SK-N-SH (cell line): ENCODE measurements around the gene SLC9C1. TPM values are rescaled to one million over a fixed set of nuclear protein-coding genes. Genes with fewer than 3 reads are reported as not detected.

Experiments used
- CTCF ChIA-PET: fragments of 300-600, 350-600 bp; formaldehyde crosslinking; extraction: SDS; loops from one replicate; lab custom pipeline; 2021; lab: Yijun Ruan, JAX
- POLR2A ChIA-PET: fragments of 350-600 bp; sonication (Branson Sonifier 250); formaldehyde crosslinking; extraction: SDS; loops from one replicate; lab custom pipeline; 2020; ENCODE audit warnings: antibody characterized with exemption, inconsistent platforms; lab: Yijun Ruan, JAX
- DNase-seq: peaks from one replicate; pipeline ENCODE4 v3.0.0; 2012
- H2AFZ ChIP-seq: fragments of 200-600 bp; sonication (generic); 2 replicates; pipeline ENCODE4 v1.8.1; 2016; ENCODE audit warnings: antibody characterized with exemption, mild to moderate bottlenecking, low read depth
- H3F3A ChIP-seq: fragments of 200-600 bp; sonication (generic); replicated peaks from 2 replicates; pipeline ENCODE3; 2016; ENCODE audit warnings: antibody characterized with exemption, mild to moderate bottlenecking; ENCODE audit not compliant: insufficient read depth
- H3K27ac ChIP-seq, 2 experiments: fragments of 200-500 bp in 1 of 2; fragments of 200-600 bp in 1 of 2; sonication (Bioruptor generic) in 1 of 2; sonication (generic), shearing (Covaris generic) in 1 of 2; 2 replicates each; pipeline versions ENCODE4 v1.5.1 to v1.6.1; 2014 to 2016; ENCODE audit warnings: low read depth in 2 of 2, inconsistent platforms in 1 of 2, low read length in 1 of 2, mild to moderate bottlenecking in 1 of 2, mixed read lengths in 1 of 2
- H3K27me3 ChIP-seq: fragments of 200-600 bp; sonication (generic), shearing (Covaris generic); 2 replicates; pipeline ENCODE4 v1.6.1; 2016; ENCODE audit warnings: mixed run types; ENCODE audit not compliant: insufficient read depth
- H3K36me3 ChIP-seq, 2 experiments: fragments of 200-500 bp in 1 of 2; fragments of 200-600 bp in 1 of 2; sonication (Bioruptor generic) in 1 of 2; sonication (generic) in 1 of 2; replicated peaks in 1 of 2; 2 replicates each; pipeline versions ENCODE3 to v1.5.1; 2014 to 2016; ENCODE audit warnings: low read length in 1 of 2, mild to moderate bottlenecking in 1 of 2; ENCODE audit not compliant: insufficient read depth in 2 of 2, control insufficient read depth in 1 of 2
- H3K4me1 ChIP-seq, 2 experiments: fragments of 200-500 bp in 1 of 2; fragments of 200-600 bp in 1 of 2; sonication (Bioruptor generic) in 1 of 2; sonication (generic), shearing (Covaris generic) in 1 of 2; 2 replicates each; pipeline versions ENCODE4 v1.5.1 to v1.6.1; 2014 to 2016; ENCODE audit warnings: low read depth in 1 of 2, low read length in 1 of 2, mixed run types in 1 of 2; ENCODE audit not compliant: insufficient read depth in 2 of 2, control insufficient read depth in 1 of 2
- H3K4me2 ChIP-seq: fragments of 200-600 bp; sonication (generic), shearing (Covaris generic); 2 replicates; pipeline ENCODE4 v1.6.1; 2017; ENCODE audit warnings: mixed run types
- H3K4me3 ChIP-seq, 2 experiments: fragments of 200-500 bp in 1 of 2; fragments of 200-600 bp in 1 of 2; sonication (Bioruptor generic) in 1 of 2; sonication (generic), shearing (Covaris generic) in 1 of 2; 2 replicates each; pipeline versions ENCODE4 v1.5.1 to v1.8.1; 2014 to 2016; ENCODE audit warnings: low read depth in 2 of 2, inconsistent platforms in 1 of 2, low read length in 1 of 2, mild to moderate bottlenecking in 1 of 2, mixed read lengths in 1 of 2, moderate library complexity in 1 of 2
- H3K79me2 ChIP-seq: fragments of 200-600 bp; sonication (generic); 2 replicates; pipeline ENCODE4 v1.8.1; 2017; ENCODE audit warnings: mild to moderate bottlenecking; ENCODE audit not compliant: insufficient read depth
- H3K9ac ChIP-seq: fragments of 200-600 bp; sonication (generic); 2 replicates; pipeline ENCODE4 v1.6.1; 2017; ENCODE audit warnings: mixed run types
- H3K9me2 ChIP-seq: fragments of 200-600 bp; sonication (generic); 2 replicates; pipeline ENCODE4 v1.6.1; 2017; ENCODE audit warnings: mixed run types
- H3K9me3 ChIP-seq: fragments of 200-600 bp; sonication (generic); 2 replicates; pipeline ENCODE4 v1.6.1; 2017; ENCODE audit warnings: mixed run types, mild to moderate bottlenecking, moderate library complexity
- H4K20me1 ChIP-seq: fragments of 200-600 bp; sonication (generic); 2 replicates; pipeline ENCODE4 v1.6.1; 2017; ENCODE audit warnings: mild to moderate bottlenecking, mixed run types; ENCODE audit not compliant: insufficient read depth
- FOSL2 ChIP-seq: IDR thresholded peaks from 2 replicates; pipeline ENCODE4 v1.4.0; 2012; ENCODE audit warnings: low read depth, mild to moderate bottlenecking, moderate library complexity, borderline replicate concordance
- GATA2 ChIP-seq: sonication (generic); formaldehyde crosslinking; IDR thresholded peaks from 2 replicates; pipeline ENCODE4 v1.5.0; 2020; ENCODE audit warnings: mild to moderate bottlenecking, missing genetic modification reagents
- JUND ChIP-seq: IDR thresholded peaks from 2 replicates; pipeline ENCODE4 v1.4.0; 2012
- MEF2A ChIP-seq: IDR thresholded peaks from 2 replicates; pipeline ENCODE4 v1.4.0; 2012; ENCODE audit warnings: low read depth, borderline replicate concordance
- PBX3 ChIP-seq: IDR thresholded peaks from 2 replicates; pipeline ENCODE4; 2012
- POLR2AphosphoS5 ChIP-seq: IDR thresholded peaks from 2 replicates; pipeline ENCODE4 v1.6.1; 2012; ENCODE audit warnings: low read depth, low read length
- RFX5 ChIP-seq: IDR thresholded peaks from 2 replicates; pipeline ENCODE4 v1.6.1; 2012; ENCODE audit warnings: mild to moderate bottlenecking, improper control_type of control experiment, low read length
- TAF1 ChIP-seq: IDR thresholded peaks from 2 replicates; pipeline ENCODE4 v1.6.1; 2012; ENCODE audit warnings: low read depth, mild to moderate bottlenecking, low read length, moderate library complexity, borderline replicate concordance
- WGBS: methylation state at CpG from one replicate; pipeline ENCODE4 v1.1.6; 2017; ENCODE audit warnings: low lambda C conversion rate; 5-methylcytosine and 5-hydroxymethylcytosine counted together
- polyA plus RNA-seq, 3 experiments: library from polyadenylated mRNA; depleted of rRNA; stranded (reverse); fragments of >200 nt; gene quantifications; 2 replicates each; pipeline ENCODE4 v1.2.3, GENCODE V29; 2012
- TF ChIP-seq, protein P1 (sequence below): fragments of 150-350 bp; IDR thresholded peaks from 2 replicates; pipeline ENCODE4 v1.6.1; 2016; ENCODE audit warnings: mild to moderate bottlenecking, low read depth, low read length

The SLC9C1 gene
- polyA plus RNA-seq, 1 of the 3 experiments (the other 2 are of a cell fraction) = not detected

DNA sequence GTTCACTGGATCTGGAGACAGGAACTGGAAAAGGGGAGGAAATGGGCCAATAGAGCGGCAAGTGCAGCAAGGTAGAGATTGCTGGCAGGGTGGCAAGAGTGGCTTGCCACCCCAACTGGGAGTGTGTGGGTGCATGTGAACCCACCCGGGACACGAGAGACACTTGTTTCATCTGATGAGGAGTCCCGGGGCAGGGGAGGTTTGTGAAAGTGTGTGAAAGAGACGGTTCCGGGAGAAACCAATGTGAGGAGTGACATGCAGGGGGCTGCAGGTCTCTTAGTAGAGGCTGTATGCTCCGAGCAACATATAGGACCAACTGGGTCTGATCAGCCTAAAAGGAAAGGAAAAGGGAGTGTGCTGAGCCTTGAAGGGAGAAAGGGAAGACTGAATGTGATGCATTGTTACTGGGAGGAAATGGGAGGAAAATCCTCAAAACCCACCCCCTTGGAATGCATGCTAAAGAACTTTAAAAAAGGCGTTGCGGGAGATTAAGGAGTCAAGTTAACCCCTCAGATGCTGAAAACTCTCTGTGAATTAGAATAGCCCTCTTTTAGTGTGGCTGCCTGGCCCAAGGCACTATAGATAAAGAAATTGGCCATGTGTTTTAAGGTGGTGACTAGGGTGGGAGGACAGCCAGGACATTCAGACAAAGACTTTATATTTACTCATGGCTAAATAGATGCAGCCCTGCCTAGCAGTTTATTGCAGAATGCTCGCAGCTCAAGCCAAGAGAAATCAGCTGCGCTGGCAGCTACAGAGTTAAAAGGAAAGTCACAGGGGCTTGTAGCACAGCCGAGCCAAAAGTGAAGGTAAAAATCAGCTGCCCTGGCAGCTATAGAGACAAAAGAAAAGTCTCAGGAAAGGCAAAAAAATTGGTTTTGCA, 9.1 kb upstream of the SLC9C1 start:
- H3K36me3 ChIP-seq = no peaks in the 10 kb centered on the region
- no peaks in the 10 kb centered on the region for H3F3A ChIP-seq
- H4K20me1 ChIP-seq = no peaks in the 10 kb centered on the region
- no peak for DNase-seq
- no peaks in the 10 kb centered on the region for H3K9me3 ChIP-seq
- H3K4me1 ChIP-seq = peaks cover 0 to 32% of the 10 kb centered on the region in 2 experiments; a peak in 2 of 4 replicates
- no peaks in the 10 kb centered on the region for H3K79me2 ChIP-seq
- H3K27me3 ChIP-seq = no peaks in the 10 kb centered on the region
- 52% methylated on average over 12 of the region's 12 CpGs for WGBS
- H3K9me2 ChIP-seq = no peaks in the 10 kb centered on the region
- ChIA-PET POLR2A (interaction anchor here (2.4 kb wide), 1 partner anchor 30 kb away, joined by 11 read pairs; the partner anchor contains the start of gene CD200), CTCF (interaction anchor here (1.0 to 2.7 kb wide), 7 partner anchors 10 to 1274 kb away, joined by 3 to 28 read pairs (median 5); partner anchors contain the start of genes CD200 and SLC9C1)
- peak overlapping the region; percentile 64 for H3K4me2 ChIP-seq
- peak overlapping the region; percentile 44 to 49 for H3K4me3 ChIP-seq
- TF ChIP-seq GATA2 (CRISPR knock-in tag) = peak; percentile 31; the same call in 1 of the 2 replicates
- TF ChIP-seq, protein P1, sequence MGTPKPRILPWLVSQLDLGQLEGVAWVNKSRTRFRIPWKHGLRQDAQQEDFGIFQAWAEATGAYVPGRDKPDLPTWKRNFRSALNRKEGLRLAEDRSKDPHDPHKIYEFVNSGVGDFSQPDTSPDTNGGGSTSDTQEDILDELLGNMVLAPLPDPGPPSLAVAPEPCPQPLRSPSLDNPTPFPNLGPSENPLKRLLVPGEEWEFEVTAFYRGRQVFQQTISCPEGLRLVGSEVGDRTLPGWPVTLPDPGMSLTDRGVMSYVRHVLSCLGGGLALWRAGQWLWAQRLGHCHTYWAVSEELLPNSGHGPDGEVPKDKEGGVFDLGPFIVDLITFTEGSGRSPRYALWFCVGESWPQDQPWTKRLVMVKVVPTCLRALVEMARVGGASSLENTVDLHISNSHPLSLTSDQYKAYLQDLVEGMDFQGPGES = no peak
- H2AFZ ChIP-seq = peak overlapping the region; percentile 75
- H3K27ac ChIP-seq = peak overlapping the region in 1 of 2 experiments; percentile 72; a peak in 2 of 4 replicates
- no peak overlapping the region for H3K9ac ChIP-seq

DNA sequence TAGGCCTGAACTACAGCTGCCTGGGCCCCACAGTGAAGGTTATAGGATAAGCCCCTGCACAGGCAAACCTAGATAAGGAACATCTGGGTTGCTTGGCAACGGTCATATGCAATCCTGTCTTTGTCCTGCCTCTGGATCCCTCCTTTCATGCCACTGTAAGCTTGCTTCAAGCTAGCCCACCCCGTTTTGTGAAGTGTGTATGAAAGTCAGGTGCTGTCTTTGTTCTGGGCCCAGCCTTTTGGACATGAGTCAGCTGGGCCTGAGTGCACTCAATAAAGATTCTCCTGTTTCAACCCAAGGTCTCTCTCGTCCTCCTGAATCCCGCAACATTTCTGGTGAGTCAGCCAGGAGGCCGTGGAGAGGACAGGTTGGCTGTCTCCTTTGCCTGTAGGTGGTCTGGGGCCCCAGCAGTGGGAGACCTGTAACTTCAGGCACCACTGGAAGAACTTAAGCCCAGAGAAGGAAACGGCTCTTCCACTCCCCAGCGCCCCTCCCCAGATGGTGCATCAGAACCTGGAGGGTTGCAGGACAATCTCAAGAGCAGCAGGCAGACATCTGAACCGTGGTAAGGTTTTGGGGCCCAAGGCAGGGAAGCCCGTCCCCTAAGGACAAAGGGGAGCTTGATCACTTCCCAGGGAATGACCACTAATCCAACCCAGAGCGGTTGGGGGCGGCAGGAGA, 8.3 kb upstream of the SLC9C1 start:
- Histone ChIP-seq H3K4me3 (no peak overlapping the region; a peak in 1 of 4 replicates), H3K9me2 (no peaks in the 10 kb centered on the region), H3K79me2 (no peaks in the 10 kb centered on the region), H3K9ac (no peak overlapping the region), H3K4me1 (peaks cover 0 to 28% of the 10 kb centered on the region in 2 experiments; a peak in 2 of 4 replicates), H3K27me3 (no peaks in the 10 kb centered on the region), H3K36me3 (no peaks in the 10 kb centered on the region), H4K20me1 (no peaks in the 10 kb centered on the region), H2AFZ (no peak overlapping the region), H3F3A (no peaks in the 10 kb centered on the region), H3K4me2 (no peak overlapping the region), H3K27ac (peak overlapping the region in 1 of 2 experiments; percentile 72; a peak in 2 of 4 replicates), H3K9me3 (peaks cover 5% of the 10 kb centered on the region; the same call in 1 of the 2 replicates)
- CTCF ChIA-PET = interaction anchor here (1.1 to 1.9 kb wide), 2 partner anchors 9 to 1275 kb away, joined by 3 to 11 read pairs; partner anchors contain the start of gene SLC9C1
- WGBS = 63% methylated on average over 9 of the region's 11 CpGs
- POLR2A ChIA-PET = interaction anchor here (1.1 kb wide), 1 partner anchor 31 kb away, joined by 7 read pairs; the partner anchor contains the start of gene CD200
- DNase-seq = peak; percentile 30
- no peak for TF ChIP-seq POLR2AphosphoS5
- peak; percentile 10; the same call in 1 of the 2 replicates for TF ChIP-seq GATA2 (CRISPR knock-in tag)
- no peak for TF ChIP-seq FOSL2
- TF ChIP-seq, protein P1 = no peak
- no peak for TF ChIP-seq TAF1
- TF ChIP-seq JUND = no peak
- no peak for TF ChIP-seq RFX5
- TF ChIP-seq PBX3 = no peak
- no peak for TF ChIP-seq MEF2A
